ENCODE measurements around the gene GALM.
"Not testable (repeated sequence)": the region's sequence is repeated elsewhere in the genome, so short reads cannot be mapped to it uniquely, and the experiment has no call there.

GRCh38 chr2:38755891-38756290 lies 90.0 kb downstream of the GALM start:
- not testable (repeated sequence) for TF ChIP-seq ZNF768, ZNF449, CTCF, GFI1B, ZNF48, ZNF660, ZNF174, YY1, YY2, ZNF114, ZSCAN4 (tag by site-specific recombination; IDR thresholded peaks at IDR 0.05)
